Endothelial cell of umbilical vein (primary cell): ENCODE measurements around the gene NR6A1. TPM values are rescaled to one million over a fixed set of nuclear protein-coding genes. Genes with fewer than 3 reads are reported as not detected.

Experiments used
- BruUV-seq: library from RNA; stranded (reverse); fragments of 400-500 nt; replicated peaks from 2 replicates; lab custom pipeline; 2021; lab: Mats Ljungman, UMichigan
- CTCF ChIA-PET: fragments of 300-600, 350-600 bp; sonication (Branson Sonifier 250); formaldehyde crosslinking; loops from one replicate; lab custom pipeline; 2021; ENCODE audit warnings: antibody characterized with exemption, inconsistent platforms; lab: Charles Lee
- POLR2A ChIA-PET: fragments of 300-600, 350-600 bp; sonication (Branson Sonifier 250); formaldehyde crosslinking; loops from one replicate; lab custom pipeline; 2021; ENCODE audit warnings: antibody characterized with exemption, inconsistent platforms; lab: Charles Lee
- DNase-seq: peaks from one replicate; pipeline ENCODE4 v3.0.0-alpha.2; 2011; ENCODE audit warnings: low read depth, low spot score
- FAIRE-seq: peaks from 2 replicates; lab custom pipeline; 2011; peaks lifted over from hg19 to GRCh38; lab: Jason Lieb, UNC
- H2AFZ ChIP-seq: 2 replicates; pipeline ENCODE4 v1.6.0; 2012; ENCODE audit warnings: low read depth, low read length, control low read depth, inconsistent platforms
- H3K27ac ChIP-seq: 2 replicates; pipeline ENCODE4 v1.5.1; 2011; ENCODE audit warnings: low read depth, mild to moderate bottlenecking, control low read depth, low read length, moderate library complexity; ENCODE audit not compliant: insufficient read depth
- H3K27me3 ChIP-seq, 2 experiments: 2 replicates each; pipeline versions ENCODE4 v1.6.0 to v1.6.1; 2011; ENCODE audit warnings: low read length in 2 of 2, mixed read lengths in 1 of 2; ENCODE audit not compliant: control insufficient read depth in 2 of 2, insufficient read depth in 2 of 2
- H3K36me3 ChIP-seq, 2 experiments: 2 replicates in 1 of 2; 3 replicates in 1 of 2; pipeline ENCODE4 v1.5.1; 2011; ENCODE audit warnings: low read length in 2 of 2, mild to moderate bottlenecking in 1 of 2, moderate library complexity in 1 of 2; ENCODE audit not compliant: control insufficient read depth in 2 of 2, insufficient read depth in 2 of 2; ENCODE audit errors: extremely low read depth in 1 of 2
- H3K4me1 ChIP-seq: 3 replicates; pipeline ENCODE4 v1.5.1; 2011; ENCODE audit warnings: mild to moderate bottlenecking, low read length; ENCODE audit not compliant: control insufficient read depth, insufficient read depth; ENCODE audit errors: extremely low read depth
- H3K4me2 ChIP-seq: 2 replicates; pipeline ENCODE4 v1.6.1; 2011; ENCODE audit warnings: low read length, control low read depth, mixed read lengths; ENCODE audit not compliant: insufficient read depth
- H3K4me3 ChIP-seq, 3 experiments: fragments of 200-600 bp in 1 of 3; sonication (generic), shearing (Covaris generic) in 1 of 3; replicated peaks in 1 of 3; 2 replicates each; pipeline ENCODE4 v1.5.1; 2011 to 2016; ENCODE audit warnings: control low read depth in 3 of 3, low read length in 3 of 3, mild to moderate bottlenecking in 2 of 3, inconsistent platforms in 1 of 3, low read depth in 1 of 3, moderate library complexity in 1 of 3; ENCODE audit not compliant: insufficient read depth in 1 of 3
- H3K79me2 ChIP-seq: 2 replicates; pipeline ENCODE4 v1.6.0; 2012; ENCODE audit warnings: low read length, inconsistent platforms; ENCODE audit not compliant: control insufficient read depth, insufficient read depth
- H3K9ac ChIP-seq: replicated peaks from 2 replicates; pipeline ENCODE3; 2011; ENCODE audit warnings: low read length, control low read depth; ENCODE audit not compliant: insufficient read depth; ENCODE audit errors: extremely low read depth
- H3K9me1 ChIP-seq: replicated peaks from 3 replicates; pipeline ENCODE4 v1.6.0; 2011; ENCODE audit warnings: mild to moderate bottlenecking, low read length; ENCODE audit not compliant: control insufficient read depth, insufficient read depth; ENCODE audit errors: extremely low read depth
- H3K9me3 ChIP-seq: replicated peaks from 2 replicates; pipeline ENCODE4 v1.5.1; 2012; ENCODE audit warnings: low read length, inconsistent platforms; ENCODE audit not compliant: control insufficient read depth, insufficient read depth
- H4K20me1 ChIP-seq: replicated peaks from 2 replicates; pipeline ENCODE3; 2011; ENCODE audit warnings: mild to moderate bottlenecking, low read length; ENCODE audit not compliant: control insufficient read depth, insufficient read depth; ENCODE audit errors: extremely low read depth
- CTCF ChIP-seq, 2 donors: IDR thresholded peaks; 1 replicate in 1 of 2; 2 replicates in 1 of 2; pipeline ENCODE4 v1.5.1; 2011; ENCODE audit warnings: low read length in 2 of 2, mild to moderate bottlenecking in 2 of 2, moderate library complexity in 2 of 2, control low read depth in 1 of 2, inconsistent platforms in 1 of 2, low read depth in 1 of 2; ENCODE audit not compliant: insufficient read depth in 1 of 2; ENCODE audit errors: extremely low read depth in 1 of 2
- EZH2 ChIP-seq: IDR thresholded peaks from 2 replicates; pipeline ENCODE4 v1.6.1; 2012; ENCODE audit warnings: borderline replicate concordance, low read depth, mild to moderate bottlenecking, moderate library complexity, low read length, inconsistent platforms; ENCODE audit not compliant: severe bottlenecking
- FOS ChIP-seq: IDR thresholded peaks from 2 replicates; pipeline ENCODE4 v1.6.1; 2011; ENCODE audit warnings: mild to moderate bottlenecking, low read length, moderate library complexity, borderline replicate concordance; ENCODE audit not compliant: insufficient read depth
- GATA2 ChIP-seq: IDR thresholded peaks from 2 replicates; pipeline ENCODE4 v1.7.0; 2011; ENCODE audit warnings: low read depth, mild to moderate bottlenecking, moderate library complexity, mixed read lengths, low read length; ENCODE audit not compliant: insufficient read length, insufficient read depth
- JUN ChIP-seq: IDR thresholded peaks from 2 replicates; pipeline ENCODE4 v1.6.1; 2011; ENCODE audit warnings: borderline replicate concordance, low read depth; ENCODE audit not compliant: insufficient read length, insufficient read depth
- MAX ChIP-seq: IDR thresholded peaks from 2 replicates; pipeline ENCODE4 v1.6.1; 2011; ENCODE audit not compliant: insufficient read depth, insufficient read length
- MYC ChIP-seq: IDR thresholded peaks from one replicate; pipeline ENCODE4 v1.6.1; 2011; ENCODE audit warnings: mild to moderate bottlenecking, low read depth, low read length
- POLR2A ChIP-seq: IDR thresholded peaks from 2 replicates; pipeline ENCODE4 v1.6.1; 2012; ENCODE audit warnings: low read depth, mild to moderate bottlenecking, control low read depth, low read length
- POLR2AphosphoS5 ChIP-seq: IDR thresholded peaks from 2 replicates; pipeline ENCODE4 v1.6.1; 2012; ENCODE audit warnings: low read depth, mild to moderate bottlenecking, control low read depth, low read length, moderate library complexity; ENCODE audit not compliant: insufficient read depth
- dilution Hi-C: fragments of 300-500 bp; cut with MboI; formaldehyde crosslinking; loops from one replicate; pipeline ENCODE4 v1.15.0; 2019; ENCODE audit warnings: low sequenced_read_pairs; ENCODE audit not compliant: extremely low pct_ligation_motif_present
- intact Hi-C: fragments of 100-400 bp; cut with micrococcal nuclease; formaldehyde crosslinking; loops from one replicate; pipeline ENCODE4 v1.10.0; 2022
- polyA plus RNA-seq, 4 experiments: library from polyadenylated mRNA; depleted of rRNA in 3 of 4; stranded (reverse) in 3 of 4; unstranded in 1 of 4; fragments of >200 nt; gene quantifications; 2 replicates each; pipeline versions ENCODE4 v1.2.1 to v1.2.3, GENCODE V29; 2011 to 2012; ENCODE audit warnings: missing spikeins in 1 of 4
- total RNA-seq: library from RNA; stranded (reverse); gene quantifications from 2 replicates; pipeline ENCODE4 v1.2.3, GENCODE V29; 2021

Gene NR6A1
- total and polyA plus RNA-seq, 2 donors (not counting 3 experiments of a cell fraction or from before 2014, with no cell fraction given), result 0.17 to 1.2 TPM

- no peak overlapping the region for H3K27ac ChIP-seq
- no peak for FAIRE-seq
- dilution Hi-C loops, result no loop called here
- no peak overlapping the region for H3K4me2 ChIP-seq
- TF ChIP-seq MAX, result no peak
- no peak for TF ChIP-seq FOS
- no peak for TF ChIP-seq POLR2AphosphoS5
- no peak for TF ChIP-seq EZH2
- no peak for TF ChIP-seq GATA2
- TF ChIP-seq POLR2A, result no peak
- TF ChIP-seq CTCF (IDR thresholded peaks at IDR 0.05; ENCODE audit: extremely low read depth in 1 of 2, insufficient read depth in 1 of 2, low read depth in 1 of 2, low read length in 2 of 2), result no peak
- TF ChIP-seq JUN, result no peak
- TF ChIP-seq MYC, result no peak
- BruUV-seq, result no TSS peak
- no peak overlapping the region for H2AFZ ChIP-seq
- H3K9ac ChIP-seq, result no peak overlapping the region
- no peaks in the 10 kb centered on the region for H3K9me3 ChIP-seq
- H3K4me3 ChIP-seq, result no peak overlapping the region
- H4K20me1 ChIP-seq, result no peaks in the 10 kb centered on the region
- no peaks in the 10 kb centered on the region for H3K27me3 ChIP-seq
- no peaks in the 10 kb centered on the region for H3K9me1 ChIP-seq
- intact Hi-C loops, result no loop called here
- no peaks in the 10 kb centered on the region for H3K4me1 ChIP-seq
- H3K79me2 ChIP-seq, result peaks cover 7% of the 10 kb centered on the region
- no peak for DNase-seq
- ChIA-PET CTCF (interaction anchor here (1.9 kb wide), 1 partner anchor 10 kb away, joined by 5 read pairs; no protein-coding TSS in a partner anchor), POLR2A (no interaction called here)
- H3K36me3 ChIP-seq, result no peaks in the 10 kb centered on the region
Measured at GRCh38 chr9:124683043-124683442, 88.1 kb downstream of the NR6A1 start.
